GM12878 (cell line): ENCODE data around the gene AKNA. TPM values are rescaled to one million over a fixed set of nuclear protein-coding genes. Genes with fewer than 3 reads are reported as not detected.

Experiments
- CHD1 ChIP-seq: IDR thresholded peaks from 2 replicates; pipeline ENCODE4 v1.6.1; 2012; ENCODE audit warnings: low read depth, low read length, improper control_type of control experiment
- ETV6 ChIP-seq, 2 experiments: fragments of 450-650 bp in 1 of 2; IDR thresholded peaks in 1 of 2; conservative IDR thresholded peaks in 1 of 2; 2 replicates each; pipeline ENCODE4 v1.6.1; 2014; ENCODE audit warnings: antibody characterized with exemption in 1 of 2, borderline replicate concordance in 1 of 2, low read depth in 1 of 2, mild to moderate bottlenecking in 1 of 2, moderate library complexity in 1 of 2
- EZH2 ChIP-seq: IDR thresholded peaks from 2 replicates; pipeline ENCODE4 v1.6.1; 2012; ENCODE audit warnings: low read depth, mild to moderate bottlenecking, control low read depth, inconsistent platforms, low read length, borderline replicate concordance; ENCODE audit not compliant: control insufficient read depth
- MLLT1 ChIP-seq: fragments of 450-650 bp; IDR thresholded peaks from 2 replicates; pipeline ENCODE4 v1.6.1; 2016; ENCODE audit warnings: mild to moderate bottlenecking
- PKNOX1 ChIP-seq: fragments of 450-650 bp; IDR thresholded peaks from 2 replicates; pipeline ENCODE4 v1.6.1; 2016; ENCODE audit warnings: mild to moderate bottlenecking
- RUNX3 ChIP-seq: IDR thresholded peaks from 2 replicates; pipeline ENCODE4 v1.6.1; 2012; ENCODE audit warnings: low read length, inconsistent platforms
- WRNIP1 ChIP-seq: IDR thresholded peaks from 2 replicates; pipeline ENCODE4 v1.6.1; 2011; ENCODE audit warnings: low read depth, low read length, improper control_type of control experiment, borderline replicate concordance
- ZNF207 ChIP-seq: fragments of 450-650 bp; IDR thresholded peaks from 2 replicates; pipeline ENCODE4 v1.6.1; 2014; ENCODE audit warnings: antibody characterized with exemption, mild to moderate bottlenecking, borderline replicate concordance
- polyA plus RNA-seq, 11 experiments: library from polyadenylated mRNA; depleted of rRNA in 4 of 11; unstranded in 6 of 11; stranded (reverse) in 5 of 11; fragments of >200 nt; fragmentation: Nextera tagmentation in 4 of 11; fragmentation: Illumina TruSeq in 1 of 11; extraction: Ambion mirVana in 4 of 11; extraction: Trizol in 1 of 11; gene quantifications; 1 replicate in 1 of 11; 2 replicates in 10 of 11; pipeline versions ENCODE4 v1.2.1 to v1.2.3, GENCODE V29; 2011 to 2016; ENCODE audit warnings: inconsistent platforms in 2 of 11, missing spikeins in 2 of 11, low read depth in 1 of 11
- total RNA-seq, 4 experiments: library from RNA; depleted of rRNA in 3 of 4; stranded (reverse); fragments of >200 nt in 3 of 4; fragmentation: Illumina TruSeq in 1 of 4; extraction: Trizol in 1 of 4; gene quantifications; 2 replicates each; pipeline versions ENCODE4 v1.2.1 to v1.2.3, GENCODE V29; 2013 to 2021
- TF ChIP-seq, protein P1 (sequence below): fragments of 450-650 bp; IDR thresholded peaks from 2 replicates; pipeline ENCODE4 v1.6.1; 2017; ENCODE audit warnings: mild to moderate bottlenecking, moderate library complexity
- TF ChIP-seq, protein P2 (sequence below): fragments of 450-650 bp; formaldehyde crosslinking; IDR thresholded peaks from 2 replicates; pipeline ENCODE4 v1.4.0; 2020; ENCODE audit warnings: mild to moderate bottlenecking, moderate library complexity
- TF ChIP-seq, protein P3 (sequence below): IDR thresholded peaks from 2 replicates; pipeline ENCODE4 v1.6.1; 2012; ENCODE audit warnings: improper control_type of control experiment, low read depth, low read length; ENCODE audit not compliant: insufficient replicate concordance

Gene AKNA
- total and polyA plus RNA-seq, 10 of the 15 experiments (the other 5 are each of a cell fraction or from before 2014, with no cell fraction given) = 1.6 to 132 (median 35.3) TPM

- TF ChIP-seq, protein P1, sequence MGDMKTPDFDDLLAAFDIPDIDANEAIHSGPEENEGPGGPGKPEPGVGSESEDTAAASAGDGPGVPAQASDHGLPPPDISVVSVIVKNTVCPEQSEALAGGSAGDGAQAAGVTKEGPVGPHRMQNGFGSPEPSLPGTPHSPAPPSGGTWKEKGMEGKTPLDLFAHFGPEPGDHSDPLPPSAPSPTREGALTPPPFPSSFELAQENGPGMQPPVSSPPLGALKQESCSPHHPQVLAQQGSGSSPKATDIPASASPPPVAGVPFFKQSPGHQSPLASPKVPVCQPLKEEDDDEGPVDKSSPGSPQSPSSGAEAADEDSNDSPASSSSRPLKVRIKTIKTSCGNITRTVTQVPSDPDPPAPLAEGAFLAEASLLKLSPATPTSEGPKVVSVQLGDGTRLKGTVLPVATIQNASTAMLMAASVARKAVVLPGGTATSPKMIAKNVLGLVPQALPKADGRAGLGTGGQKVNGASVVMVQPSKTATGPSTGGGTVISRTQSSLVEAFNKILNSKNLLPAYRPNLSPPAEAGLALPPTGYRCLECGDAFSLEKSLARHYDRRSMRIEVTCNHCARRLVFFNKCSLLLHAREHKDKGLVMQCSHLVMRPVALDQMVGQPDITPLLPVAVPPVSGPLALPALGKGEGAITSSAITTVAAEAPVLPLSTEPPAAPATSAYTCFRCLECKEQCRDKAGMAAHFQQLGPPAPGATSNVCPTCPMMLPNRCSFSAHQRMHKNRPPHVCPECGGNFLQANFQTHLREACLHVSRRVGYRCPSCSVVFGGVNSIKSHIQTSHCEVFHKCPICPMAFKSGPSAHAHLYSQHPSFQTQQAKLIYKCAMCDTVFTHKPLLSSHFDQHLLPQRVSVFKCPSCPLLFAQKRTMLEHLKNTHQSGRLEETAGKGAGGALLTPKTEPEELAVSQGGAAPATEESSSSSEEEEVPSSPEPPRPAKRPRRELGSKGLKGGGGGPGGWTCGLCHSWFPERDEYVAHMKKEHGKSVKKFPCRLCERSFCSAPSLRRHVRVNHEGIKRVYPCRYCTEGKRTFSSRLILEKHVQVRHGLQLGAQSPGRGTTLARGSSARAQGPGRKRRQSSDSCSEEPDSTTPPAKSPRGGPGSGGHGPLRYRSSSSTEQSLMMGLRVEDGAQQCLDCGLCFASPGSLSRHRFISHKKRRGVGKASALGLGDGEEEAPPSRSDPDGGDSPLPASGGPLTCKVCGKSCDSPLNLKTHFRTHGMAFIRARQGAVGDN = 0 out of 2 replicates have a peak, but pooled peaks have one; percentile 33
- TF ChIP-seq WRNIP1 = no peak
- TF ChIP-seq, protein P2, sequence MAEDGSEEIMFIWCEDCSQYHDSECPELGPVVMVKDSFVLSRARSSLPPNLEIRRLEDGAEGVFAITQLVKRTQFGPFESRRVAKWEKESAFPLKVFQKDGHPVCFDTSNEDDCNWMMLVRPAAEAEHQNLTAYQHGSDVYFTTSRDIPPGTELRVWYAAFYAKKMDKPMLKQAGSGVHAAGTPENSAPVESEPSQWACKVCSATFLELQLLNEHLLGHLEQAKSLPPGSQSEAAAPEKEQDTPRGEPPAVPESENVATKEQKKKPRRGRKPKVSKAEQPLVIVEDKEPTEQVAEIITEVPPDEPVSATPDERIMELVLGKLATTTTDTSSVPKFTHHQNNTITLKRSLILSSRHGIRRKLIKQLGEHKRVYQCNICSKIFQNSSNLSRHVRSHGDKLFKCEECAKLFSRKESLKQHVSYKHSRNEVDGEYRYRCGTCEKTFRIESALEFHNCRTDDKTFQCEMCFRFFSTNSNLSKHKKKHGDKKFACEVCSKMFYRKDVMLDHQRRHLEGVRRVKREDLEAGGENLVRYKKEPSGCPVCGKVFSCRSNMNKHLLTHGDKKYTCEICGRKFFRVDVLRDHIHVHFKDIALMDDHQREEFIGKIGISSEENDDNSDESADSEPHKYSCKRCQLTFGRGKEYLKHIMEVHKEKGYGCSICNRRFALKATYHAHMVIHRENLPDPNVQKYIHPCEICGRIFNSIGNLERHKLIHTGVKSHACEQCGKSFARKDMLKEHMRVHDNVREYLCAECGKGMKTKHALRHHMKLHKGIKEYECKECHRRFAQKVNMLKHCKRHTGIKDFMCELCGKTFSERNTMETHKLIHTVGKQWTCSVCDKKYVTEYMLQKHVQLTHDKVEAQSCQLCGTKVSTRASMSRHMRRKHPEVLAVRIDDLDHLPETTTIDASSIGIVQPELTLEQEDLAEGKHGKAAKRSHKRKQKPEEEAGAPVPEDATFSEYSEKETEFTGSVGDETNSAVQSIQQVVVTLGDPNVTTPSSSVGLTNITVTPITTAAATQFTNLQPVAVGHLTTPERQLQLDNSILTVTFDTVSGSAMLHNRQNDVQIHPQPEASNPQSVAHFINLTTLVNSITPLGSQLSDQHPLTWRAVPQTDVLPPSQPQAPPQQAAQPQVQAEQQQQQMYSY (CRISPR knock-in tag) = no peak
- TF ChIP-seq ZNF207 = no peak
- TF ChIP-seq, protein P3, sequence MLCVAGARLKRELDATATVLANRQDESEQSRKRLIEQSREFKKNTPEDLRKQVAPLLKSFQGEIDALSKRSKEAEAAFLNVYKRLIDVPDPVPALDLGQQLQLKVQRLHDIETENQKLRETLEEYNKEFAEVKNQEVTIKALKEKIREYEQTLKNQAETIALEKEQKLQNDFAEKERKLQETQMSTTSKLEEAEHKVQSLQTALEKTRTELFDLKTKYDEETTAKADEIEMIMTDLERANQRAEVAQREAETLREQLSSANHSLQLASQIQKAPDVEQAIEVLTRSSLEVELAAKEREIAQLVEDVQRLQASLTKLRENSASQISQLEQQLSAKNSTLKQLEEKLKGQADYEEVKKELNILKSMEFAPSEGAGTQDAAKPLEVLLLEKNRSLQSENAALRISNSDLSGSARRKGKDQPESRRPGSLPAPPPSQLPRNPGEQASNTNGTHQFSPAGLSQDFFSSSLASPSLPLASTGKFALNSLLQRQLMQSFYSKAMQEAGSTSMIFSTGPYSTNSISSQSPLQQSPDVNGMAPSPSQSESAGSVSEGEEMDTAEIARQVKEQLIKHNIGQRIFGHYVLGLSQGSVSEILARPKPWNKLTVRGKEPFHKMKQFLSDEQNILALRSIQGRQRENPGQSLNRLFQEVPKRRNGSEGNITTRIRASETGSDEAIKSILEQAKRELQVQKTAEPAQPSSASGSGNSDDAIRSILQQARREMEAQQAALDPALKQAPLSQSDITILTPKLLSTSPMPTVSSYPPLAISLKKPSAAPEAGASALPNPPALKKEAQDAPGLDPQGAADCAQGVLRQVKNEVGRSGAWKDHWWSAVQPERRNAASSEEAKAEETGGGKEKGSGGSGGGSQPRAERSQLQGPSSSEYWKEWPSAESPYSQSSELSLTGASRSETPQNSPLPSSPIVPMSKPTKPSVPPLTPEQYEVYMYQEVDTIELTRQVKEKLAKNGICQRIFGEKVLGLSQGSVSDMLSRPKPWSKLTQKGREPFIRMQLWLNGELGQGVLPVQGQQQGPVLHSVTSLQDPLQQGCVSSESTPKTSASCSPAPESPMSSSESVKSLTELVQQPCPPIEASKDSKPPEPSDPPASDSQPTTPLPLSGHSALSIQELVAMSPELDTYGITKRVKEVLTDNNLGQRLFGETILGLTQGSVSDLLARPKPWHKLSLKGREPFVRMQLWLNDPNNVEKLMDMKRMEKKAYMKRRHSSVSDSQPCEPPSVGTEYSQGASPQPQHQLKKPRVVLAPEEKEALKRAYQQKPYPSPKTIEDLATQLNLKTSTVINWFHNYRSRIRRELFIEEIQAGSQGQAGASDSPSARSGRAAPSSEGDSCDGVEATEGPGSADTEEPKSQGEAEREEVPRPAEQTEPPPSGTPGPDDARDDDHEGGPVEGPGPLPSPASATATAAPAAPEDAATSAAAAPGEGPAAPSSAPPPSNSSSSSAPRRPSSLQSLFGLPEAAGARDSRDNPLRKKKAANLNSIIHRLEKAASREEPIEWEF = no peak
- no peak for TF ChIP-seq CHD1
- 0 out of 2 replicates have a peak, but pooled peaks have one; percentile 60 for TF ChIP-seq MLLT1
- TF ChIP-seq RUNX3 = peak; percentile 34; the same call in 1 of the 2 replicates
- no peak for TF ChIP-seq EZH2
- TF ChIP-seq ETV6 (conservative IDR thresholded peaks at IDR 0.05 in 1 of 2, IDR thresholded peaks at IDR 0.05 in 1 of 2; ENCODE audit: borderline replicate concordance in 1 of 2, low read depth in 1 of 2) = no peak
- no peak for TF ChIP-seq PKNOX1
These were observed 48.5 kb downstream of the AKNA start (continued) for GRCh38 chr9:114339130-114339908.
